ENCODE results near the gene RNF144A.

GRCh38 chr2:6986301-6986911 is 69.2 kb downstream of the RNF144A start:
- TF ChIP-seq MAX (IDR thresholded peaks at IDR 0.05; ENCODE audit: low read depth) (no peak), ZBTB33 (IDR thresholded peaks at IDR 0.05; ENCODE audit: borderline replicate concordance, low read depth) (no peak), CTCF (IDR thresholded peaks at IDR 0.05) (no peak)
